GM18498 (cell line): Measurements from ENCODE around the gene ANKRD40CL.
"Not testable (repeated sequence)": the region's sequence is repeated elsewhere in the genome, so short reads cannot be mapped to it uniquely, and the experiment has no call there.

ENCODE experiments used
- ATAC-seq: cut with Tn5 transposase; IDR thresholded peaks from one replicate; pipeline ENCODE4 v1.9.1; 2021; ENCODE audit warnings: mild to moderate bottlenecking, moderate library complexity; ENCODE audit not compliant: unreplicated experiment

The ANKRD40CL gene

GRCh38 chr17:50763716-50764475 lies 3.4 kb downstream of the ANKRD40CL start:
- no peak for ATAC-seq

GRCh38 chr17:50762177-50762576 lies 5.1 kb downstream of the ANKRD40CL start:
- no peak for ATAC-seq

GRCh38 chr17:50758989-50759544 lies 8.3 kb downstream of the ANKRD40CL start:
- ATAC-seq = no peak

- ATAC-seq = no peak
These were observed 8.8 kb downstream of the ANKRD40CL start for GRCh38 chr17:50758524-50758923.

- ATAC-seq = no peak
These were observed 12.8 kb downstream of the ANKRD40CL start for GRCh38 chr17:50754521-50754920.

GRCh38 chr17:50749245-50749644 lies 18.1 kb downstream of the ANKRD40CL start:
- ATAC-seq = no peak

- ATAC-seq = no peak
These were observed 21.7 kb downstream of the ANKRD40CL start for GRCh38 chr17:50745631-50746030.

GRCh38 chr17:50739098-50739497 lies 28.2 kb downstream of the ANKRD40CL start:
- no peak for ATAC-seq

- no peak for ATAC-seq
These were observed 30.1 kb downstream of the ANKRD40CL start for GRCh38 chr17:50737118-50737698.

GRCh38 chr17:50735287-50735686 lies 32.0 kb downstream of the ANKRD40CL start:
- no peak for ATAC-seq

GRCh38 chr17:50731575-50732460 lies 35.5 kb downstream of the ANKRD40CL start:
- no peak for ATAC-seq

- ATAC-seq = no peak
These were observed 38.2 kb downstream of the ANKRD40CL start for GRCh38 chr17:50728881-50729765.

- no peak for ATAC-seq
These were observed 39.2 kb downstream of the ANKRD40CL start for GRCh38 chr17:50728112-50728429.

GRCh38 chr17:50725769-50726655 lies 41.3 kb downstream of the ANKRD40CL start:
- ATAC-seq = no peak

GRCh38 chr17:50724622-50725021 lies 42.7 kb downstream of the ANKRD40CL start:
- not testable (repeated sequence) for ATAC-seq

GRCh38 chr17:50722746-50723145 lies 44.6 kb downstream of the ANKRD40CL start:
- no peak for ATAC-seq

- ATAC-seq = no peak
These were observed 45.9 kb downstream of the ANKRD40CL start for GRCh38 chr17:50721194-50722010.

GRCh38 chr17:50719924-50720794 lies 47.2 kb downstream of the ANKRD40CL start:
- ATAC-seq = no peak
